Stimulated activated CD4-positive, alpha-beta T cell treated with anti-CD3 and anti-CD28 coated beads, Interleukin-4, amount 100 ng/mL, for 1 hour (primary cell): ENCODE measurements around the gene FAM83C.

Experiments used
- DNase-seq: peaks from one replicate; pipeline ENCODE4 v3.0.0-alpha.2; 2020

The FAM83C gene

GRCh38 chr20:35297155-35297554, 4.9 kb upstream of the FAM83C start:
- no peak for DNase-seq

- no peak for DNase-seq
Observed at GRCh38 chr20:35296101-35296554, 3.9 kb upstream of the FAM83C start.

- DNase-seq = no peak
Observed at GRCh38 chr20:35295674-35296073, 3.4 kb upstream of the FAM83C start.

GRCh38 chr20:35295058-35295457, 2.8 kb upstream of the FAM83C start:
- DNase-seq = no peak

GRCh38 chr20:35294293-35294685, 2.1 kb upstream of the FAM83C start:
- no peak for DNase-seq

GRCh38 chr20:35293303-35294292, 1.4 kb upstream of the FAM83C start:
- DNase-seq = no peak

GRCh38 chr20:35292504-35293285, 470 bp upstream of the FAM83C start:
- no peak for DNase-seq

GRCh38 chr20:35290887-35291417, 1.3 kb downstream of the FAM83C start:
- no peak for DNase-seq

- DNase-seq = no peak
Observed at GRCh38 chr20:35290186-35290886, 1.9 kb downstream of the FAM83C start.

GRCh38 chr20:35288325-35289060, 3.7 kb downstream of the FAM83C start:
- no peak for DNase-seq

GRCh38 chr20:35287509-35288324, 4.5 kb downstream of the FAM83C start:
- DNase-seq = no peak

- DNase-seq = no peak
Observed at GRCh38 chr20:35286899-35287508, 5.2 kb downstream of the FAM83C start.

- no peak for DNase-seq
Observed at GRCh38 chr20:35286077-35286898, 5.9 kb downstream of the FAM83C start.

- no peak for DNase-seq
Observed at GRCh38 chr20:35285806-35286076, 6.5 kb downstream of the FAM83C start.

- DNase-seq = no peak
Observed at GRCh38 chr20:35284992-35285805, 7.0 kb downstream of the FAM83C start.

GRCh38 chr20:35284267-35284991, 7.8 kb downstream of the FAM83C start, which contains the start of gene EIF6:
Gene EIF6 (minus strand): TSS chr20:35284772. CDS start chr20:35284487, 285 bp downstream.
- peak; percentile 81 for DNase-seq

- DNase-seq = no peak
Observed at GRCh38 chr20:35283441-35284266, 8.6 kb downstream of the FAM83C start.
